ENCODE data around the gene NFIX.

GRCh38 chr19:13052447-13053175 lies 57.3 kb downstream of the NFIX start:
- TF ChIP-seq POLR2A (IDR thresholded peaks at IDR 0.05) (no peak), CTCF (IDR thresholded peaks at IDR 0.05) (no peak)
